GM21515 (cell line): Measurements from ENCODE around the gene RAD51B.
"Not testable (repeated sequence)": the region's sequence is repeated elsewhere in the genome, so short reads cannot be mapped to it uniquely, and the experiment has no call there.

Source experiments
- ATAC-seq: cut with Tn5 transposase; IDR thresholded peaks from one replicate; pipeline ENCODE4 v1.9.1; 2021; ENCODE audit not compliant: unreplicated experiment

The RAD51B gene

DNA sequence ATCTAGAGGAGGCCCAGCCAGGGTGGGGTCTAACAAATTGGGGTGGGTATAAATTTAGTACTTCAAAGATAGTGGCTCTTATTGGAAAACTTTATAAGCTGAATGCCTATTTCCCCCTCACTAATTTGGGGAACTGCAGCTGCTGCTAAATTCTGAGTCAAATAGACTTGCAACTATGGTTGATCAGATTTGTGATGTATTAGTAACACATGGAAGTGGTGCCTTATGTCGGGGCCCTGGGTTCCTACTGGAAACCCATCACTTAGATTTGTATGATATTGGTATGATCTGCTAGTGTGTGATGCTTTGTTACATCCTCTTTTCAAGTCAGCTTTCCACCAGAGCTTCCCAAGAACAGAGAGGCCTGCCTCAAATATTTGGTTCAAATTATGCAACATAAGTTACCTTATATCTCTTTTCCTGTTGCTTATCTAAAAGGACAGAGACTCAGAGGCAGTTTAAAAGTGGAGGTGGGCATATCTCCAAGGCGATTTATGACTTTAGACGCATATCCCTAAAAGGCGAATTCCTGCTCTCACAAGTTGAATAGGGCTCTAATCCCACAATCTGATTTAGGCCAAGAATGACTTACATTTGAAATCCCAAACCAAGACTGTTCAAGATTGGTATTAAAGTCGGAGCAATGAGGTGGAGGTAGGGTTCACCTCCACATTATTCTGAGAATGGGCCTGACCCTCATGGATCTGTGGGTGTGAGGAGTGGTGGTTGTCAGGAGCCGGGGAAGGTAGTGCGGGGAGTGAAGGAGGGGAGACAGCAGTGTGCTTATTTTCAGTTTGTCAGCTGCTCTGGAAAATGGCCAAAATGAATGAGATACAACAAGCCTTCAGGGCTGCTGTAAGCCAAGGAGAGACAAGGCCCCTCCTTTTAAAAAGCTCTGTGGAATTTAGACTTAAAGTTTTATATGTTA lies 425.8 kb downstream of the RAD51B start:
- no peak for ATAC-seq

DNA sequence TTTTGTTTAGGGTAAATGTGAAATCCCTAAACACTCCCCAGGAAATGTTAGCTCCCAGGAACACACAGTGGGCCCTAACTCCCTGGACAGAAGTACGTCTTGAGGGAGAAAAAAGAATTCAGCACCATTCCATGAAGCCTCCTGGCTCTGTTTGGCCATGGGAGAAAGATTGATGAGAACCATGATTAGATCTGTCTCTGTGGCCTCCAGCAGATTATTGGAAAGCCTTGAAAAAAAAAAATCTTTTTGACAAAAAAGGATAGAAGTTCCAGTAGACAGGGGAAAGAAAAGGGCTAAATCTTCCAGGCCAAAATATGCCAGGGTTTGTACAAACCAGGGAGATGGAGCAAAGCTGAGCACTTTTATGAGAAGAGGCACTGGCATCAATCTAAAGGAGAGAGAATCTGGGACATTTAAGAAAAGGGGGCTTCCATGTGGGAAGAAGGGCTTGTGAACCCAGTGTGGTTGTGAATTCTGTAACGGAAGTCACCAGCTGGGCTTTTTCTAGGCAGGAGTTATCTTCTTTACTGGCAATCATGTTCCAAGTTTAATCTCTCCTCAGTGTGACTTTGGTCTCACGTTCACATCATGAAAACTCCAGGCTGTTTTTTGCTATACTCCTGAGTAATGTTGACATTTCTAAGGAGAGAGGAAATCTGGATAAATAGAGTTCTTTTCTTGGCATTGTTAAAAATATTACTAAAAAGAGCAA lies 426.7 kb downstream of the RAD51B start:
- ATAC-seq = no peak

DNA sequence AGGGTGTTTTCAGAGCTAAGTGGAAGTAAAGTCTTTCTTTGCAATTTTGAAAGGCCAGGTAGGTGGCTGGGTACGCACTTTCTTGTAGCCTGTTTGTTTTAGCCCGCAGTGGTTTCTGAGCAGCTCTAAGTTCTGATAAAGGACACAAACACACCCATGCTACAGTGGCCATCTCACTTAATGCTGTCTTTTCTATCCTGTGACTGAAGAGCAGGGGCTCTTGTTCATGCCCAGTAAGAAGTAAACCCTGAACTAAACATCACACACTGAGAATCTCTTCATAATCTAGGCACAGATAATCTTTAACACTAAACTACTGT lies 427.2 kb downstream of the RAD51B start:
- no peak for ATAC-seq

DNA sequence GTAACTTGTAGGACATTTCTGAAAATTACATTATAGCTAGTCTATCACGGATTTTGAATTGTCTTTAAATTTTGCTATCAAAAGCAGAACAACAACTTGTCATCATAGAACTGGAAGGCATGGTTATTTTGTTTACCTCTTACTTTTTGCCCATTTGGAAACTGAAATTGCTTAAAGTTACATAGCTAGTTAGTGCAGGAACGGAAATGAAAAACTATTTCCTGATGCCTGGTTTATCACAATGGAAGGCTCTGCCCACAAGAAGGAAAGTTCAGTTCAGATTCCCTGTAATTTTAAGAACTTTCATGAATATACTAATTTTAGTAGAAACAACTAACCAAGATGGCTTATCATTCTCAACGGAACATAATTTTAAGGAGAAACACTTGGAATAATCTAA lies 427.7 kb downstream of the RAD51B start:
- ATAC-seq = no peak

DNA sequence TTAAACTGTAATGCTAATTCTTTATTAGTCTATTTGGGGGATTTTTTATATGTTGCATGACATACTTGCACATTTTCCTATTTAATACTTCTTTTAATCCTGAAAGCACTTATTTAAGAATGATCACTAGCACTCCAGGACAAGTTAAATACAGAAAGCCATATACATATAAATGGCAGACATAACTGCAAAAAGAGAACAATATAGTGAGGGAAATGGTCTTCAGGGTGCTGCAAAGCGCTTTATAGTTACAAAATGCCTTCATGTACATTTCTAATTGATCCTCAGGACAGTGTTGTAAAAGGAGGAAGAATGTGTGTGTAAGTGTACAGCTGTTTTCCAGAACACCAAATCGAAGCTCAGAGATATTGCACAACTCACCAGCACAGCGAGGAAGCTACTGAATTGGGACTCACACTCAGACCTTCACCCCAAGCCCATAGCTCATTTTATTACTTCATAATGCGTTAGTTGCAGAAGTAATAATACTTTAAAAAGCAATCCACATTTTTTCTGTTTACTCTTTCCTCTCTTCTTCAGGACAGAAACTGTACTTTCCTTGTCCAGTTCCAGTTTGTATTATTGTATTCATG lies 428.2 kb downstream of the RAD51B start:
- ATAC-seq = no peak

DNA sequence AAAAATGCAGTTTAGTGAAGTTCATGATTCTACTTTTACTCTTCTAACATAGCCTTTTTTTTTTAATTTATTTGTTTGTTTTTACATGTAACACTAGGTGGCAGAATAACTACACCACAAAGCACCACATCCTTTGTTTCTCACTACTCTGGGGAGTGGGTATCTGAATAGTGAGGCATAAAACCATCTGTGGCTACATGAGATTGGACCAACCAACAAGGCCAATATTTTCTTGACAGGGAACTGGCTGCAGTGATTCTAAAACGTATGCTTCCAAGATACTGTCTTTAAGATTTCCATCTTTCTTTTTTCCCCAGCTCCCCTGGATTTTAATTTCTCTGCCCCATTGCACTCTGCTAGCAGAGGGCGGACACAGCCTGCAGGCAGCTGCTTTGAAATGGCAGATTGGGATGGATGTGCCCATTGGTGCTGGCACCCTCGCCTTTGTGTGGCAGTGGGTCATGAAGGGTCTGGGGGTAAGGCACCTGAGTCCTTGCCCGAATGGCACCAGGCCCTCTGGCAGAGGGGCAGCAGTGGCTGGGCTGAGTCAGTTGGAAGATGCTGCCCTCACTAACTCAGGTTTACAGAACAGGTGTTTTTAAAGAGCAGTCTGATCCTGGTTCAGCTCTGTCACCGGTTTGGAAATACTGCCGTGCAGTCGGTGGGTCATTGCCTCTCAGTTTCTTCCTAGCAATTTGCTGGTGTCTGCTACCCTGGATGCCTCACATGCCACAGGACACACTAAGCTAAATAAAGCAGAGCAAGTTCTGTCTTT lies 429.1 kb downstream of the RAD51B start:
- ATAC-seq = no peak

DNA sequence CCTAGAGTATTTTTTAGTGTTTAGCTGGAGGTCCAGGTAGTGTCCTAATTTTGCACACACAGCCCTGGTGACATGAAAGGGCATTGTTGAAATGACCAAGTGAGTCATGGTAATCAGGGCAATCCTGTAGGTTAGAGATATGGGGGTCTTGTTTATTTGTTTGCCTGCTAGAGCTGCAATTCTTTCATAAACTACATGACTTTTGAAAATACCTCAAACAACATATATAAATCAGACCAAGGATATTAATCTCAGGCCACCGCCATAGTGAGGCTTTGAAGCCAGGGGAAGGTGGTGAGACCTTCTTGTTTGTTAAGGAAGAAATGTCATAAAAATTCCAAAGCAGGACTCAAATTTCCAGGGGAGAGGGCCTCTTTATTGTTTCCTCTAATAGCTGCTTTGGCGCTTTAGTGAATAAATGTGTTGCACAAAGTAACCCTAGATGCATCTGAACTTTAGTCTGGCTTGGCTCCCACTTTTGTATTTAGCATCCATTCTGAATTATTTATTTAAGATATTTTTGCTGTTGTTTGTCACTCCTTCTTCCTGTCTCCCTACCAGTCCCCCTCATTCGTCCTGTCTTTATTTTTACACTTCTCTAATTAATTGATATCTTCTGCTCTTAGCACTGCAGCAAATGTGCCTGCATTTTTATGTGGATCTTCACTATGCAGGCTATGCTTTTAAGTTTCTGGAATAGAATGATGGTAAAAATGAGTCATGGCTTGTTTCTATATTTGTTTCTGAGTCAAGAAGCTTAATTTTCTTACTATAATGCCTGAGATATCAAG lies 430.3 kb downstream of the RAD51B start:
- ATAC-seq = no peak

DNA sequence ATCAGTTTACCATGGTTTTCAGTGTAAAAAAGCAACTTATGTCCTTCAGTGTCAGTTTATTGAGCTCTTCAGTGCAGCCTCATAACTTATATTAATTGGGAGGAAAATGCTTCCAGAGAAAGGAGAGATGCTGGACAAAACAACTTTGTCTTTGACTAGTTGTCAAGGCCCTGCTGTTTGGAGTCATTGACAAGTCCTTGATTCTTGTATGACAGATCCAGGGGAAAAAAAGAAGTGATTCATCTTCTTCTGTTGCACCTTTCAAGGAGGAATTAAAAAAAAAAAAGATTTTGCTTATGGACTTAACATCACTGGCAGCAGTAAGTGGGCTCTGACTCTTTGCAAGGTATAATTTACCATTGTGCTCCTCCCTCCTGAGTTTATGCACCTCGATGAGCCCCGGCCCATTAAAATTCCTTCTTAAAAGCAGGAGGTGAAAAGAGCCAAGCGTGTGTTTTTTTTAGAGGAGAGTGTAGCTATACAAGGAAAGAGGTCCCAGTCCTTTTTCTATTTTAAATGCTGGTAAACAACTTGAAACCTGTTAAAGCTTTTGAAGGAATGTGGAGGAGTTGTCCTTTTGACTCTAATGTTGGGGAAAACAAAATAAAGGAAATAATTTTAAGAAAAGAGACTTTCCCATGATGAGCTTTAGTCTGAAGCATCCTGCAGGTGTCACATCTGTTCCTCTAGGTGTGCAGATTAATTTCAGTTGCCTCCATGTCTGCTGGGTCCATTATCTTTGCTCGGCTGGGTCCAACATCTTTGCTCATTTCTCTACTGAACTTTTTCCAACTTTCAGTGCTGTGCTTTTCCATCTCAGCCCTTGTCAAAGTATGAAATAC lies 431.6 kb downstream of the RAD51B start:
- ATAC-seq = no peak

DNA sequence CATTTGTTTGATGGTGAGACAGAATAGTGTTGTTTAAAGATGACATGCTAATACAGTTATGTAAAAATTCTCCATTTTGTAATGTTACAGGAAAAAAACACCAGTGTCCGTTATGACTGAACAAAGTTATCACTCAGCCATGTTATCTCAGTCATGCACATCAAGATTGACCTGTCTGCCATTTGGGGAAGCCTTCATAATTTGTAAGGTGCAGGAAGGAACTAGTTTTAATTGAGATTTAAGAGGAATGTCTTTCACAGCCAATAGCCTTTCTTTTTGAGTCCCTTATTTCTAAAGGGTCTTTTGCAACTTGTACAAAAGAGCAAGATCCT lies 432.2 kb downstream of the RAD51B start:
- ATAC-seq = no peak

DNA sequence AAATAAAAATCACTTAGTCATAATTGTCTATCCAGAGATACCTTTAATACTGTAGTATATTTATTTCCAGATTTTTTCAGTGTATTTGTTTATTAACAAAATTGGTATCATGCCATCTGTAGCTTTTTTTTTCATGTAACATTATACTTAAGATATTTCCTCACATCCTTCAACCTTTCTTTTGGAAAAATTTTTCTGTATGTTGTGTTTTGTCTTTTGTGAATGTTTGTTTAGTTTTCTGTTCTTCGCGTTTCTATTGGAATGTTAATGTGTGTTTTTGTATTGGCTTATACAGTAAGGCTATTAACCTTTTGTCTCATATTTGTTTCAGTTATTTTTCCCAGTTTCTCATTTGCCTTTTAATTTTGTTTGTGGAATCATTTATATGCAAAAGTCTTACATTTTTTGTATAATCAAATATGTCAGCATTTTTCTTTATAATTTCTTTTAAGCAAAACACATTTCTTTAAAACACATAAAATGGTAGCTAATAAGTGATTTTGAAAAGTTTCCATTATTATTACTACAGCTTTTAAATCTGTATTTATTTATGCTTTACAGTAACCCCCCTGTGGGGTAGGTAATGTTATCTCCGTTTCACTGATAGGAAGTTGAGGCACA lies 433.7 kb downstream of the RAD51B start:
- ATAC-seq = no peak

DNA sequence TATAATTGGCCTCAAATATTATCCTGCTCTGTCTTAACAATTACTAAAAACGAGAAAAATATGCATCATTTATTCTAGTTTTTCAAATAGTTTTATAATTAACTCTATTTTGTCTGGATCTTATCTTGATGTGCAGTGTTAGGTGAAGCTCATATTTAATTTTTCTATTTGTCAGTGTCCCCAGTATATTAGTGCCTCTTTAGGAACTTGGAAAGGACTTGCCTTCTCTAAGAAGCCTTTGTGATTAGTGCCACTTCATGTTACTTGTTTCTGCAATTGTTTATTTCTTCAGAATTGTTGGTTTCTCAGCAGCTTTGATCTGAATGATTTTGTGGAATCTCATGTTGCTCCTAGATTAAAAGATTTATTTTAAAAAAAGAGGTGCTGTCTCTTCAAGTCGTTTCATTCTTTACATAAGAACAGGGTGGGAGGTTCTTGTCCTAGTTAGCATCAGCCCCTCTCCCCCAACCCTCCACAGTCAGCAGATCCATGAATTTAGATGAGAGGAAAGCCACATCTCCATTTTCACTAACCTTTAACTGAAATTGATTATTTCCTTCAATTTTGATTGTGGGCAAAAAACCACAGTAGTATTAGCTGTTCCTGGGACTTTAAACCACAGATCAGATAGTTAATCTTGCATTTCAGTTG lies 434.4 kb downstream of the RAD51B start:
- ATAC-seq = no peak

DNA sequence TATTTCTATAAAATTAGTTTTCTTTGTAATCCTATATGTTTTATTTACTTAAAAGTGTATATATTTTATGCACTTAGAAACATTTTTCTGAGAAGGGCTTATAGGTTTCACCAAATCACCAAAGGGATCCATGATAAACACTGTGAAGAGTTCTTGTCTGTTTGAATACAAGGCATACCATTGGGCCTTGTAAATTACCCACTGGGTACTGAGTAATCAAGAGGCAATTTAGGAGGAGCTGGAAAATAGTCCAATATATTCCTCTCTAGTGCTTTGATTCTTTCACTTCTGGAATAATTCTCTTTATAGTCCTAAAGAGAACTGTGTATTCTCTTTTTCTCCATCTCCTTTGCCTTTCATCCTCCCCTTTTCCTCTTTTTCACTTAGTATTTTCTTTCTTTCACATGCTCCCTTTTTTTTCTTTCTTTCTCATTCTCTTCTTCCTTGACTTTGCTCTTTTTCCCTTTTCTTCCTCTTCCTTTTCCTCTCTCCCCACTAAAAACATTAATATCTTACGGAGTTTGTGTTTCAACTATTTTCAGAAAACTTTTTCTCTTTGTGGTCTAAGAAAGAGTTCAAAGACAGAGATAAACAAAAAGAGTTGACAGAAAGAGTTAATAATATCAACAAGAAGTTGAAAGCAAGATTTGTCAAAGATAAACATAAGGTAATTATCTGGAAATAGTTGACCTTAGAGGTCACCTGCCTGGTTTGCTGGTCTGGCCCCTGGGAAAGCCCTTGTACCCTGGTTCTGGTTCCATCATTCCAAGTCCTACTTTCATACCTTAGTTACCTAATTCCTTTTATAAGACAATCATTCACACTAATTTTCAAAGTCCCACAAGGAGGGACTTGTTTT lies 435.3 kb downstream of the RAD51B start:
- no peak for ATAC-seq

DNA sequence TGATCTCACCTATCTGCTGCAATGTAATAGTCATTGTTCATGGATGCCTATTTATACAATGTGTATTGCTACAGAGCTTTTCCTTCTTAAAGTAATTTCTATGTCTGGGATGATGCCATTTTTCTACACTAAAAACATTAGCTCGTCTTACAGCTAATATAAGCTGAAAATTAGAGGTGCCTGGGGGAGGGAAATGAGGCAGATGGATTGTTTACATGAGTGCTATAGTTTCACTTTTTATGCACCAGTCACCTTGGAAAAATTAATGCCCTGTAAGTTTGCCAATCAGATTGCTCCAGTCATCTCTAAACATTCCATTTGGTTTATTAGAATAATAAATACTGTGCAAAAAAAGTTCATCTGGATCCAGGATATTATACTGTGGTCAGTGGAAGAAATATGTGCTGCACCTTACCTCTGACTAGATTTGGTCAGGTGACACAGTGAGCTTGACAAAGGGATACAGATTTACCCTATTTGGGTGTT lies 436.2 kb downstream of the RAD51B start:
- no peak for ATAC-seq

DNA sequence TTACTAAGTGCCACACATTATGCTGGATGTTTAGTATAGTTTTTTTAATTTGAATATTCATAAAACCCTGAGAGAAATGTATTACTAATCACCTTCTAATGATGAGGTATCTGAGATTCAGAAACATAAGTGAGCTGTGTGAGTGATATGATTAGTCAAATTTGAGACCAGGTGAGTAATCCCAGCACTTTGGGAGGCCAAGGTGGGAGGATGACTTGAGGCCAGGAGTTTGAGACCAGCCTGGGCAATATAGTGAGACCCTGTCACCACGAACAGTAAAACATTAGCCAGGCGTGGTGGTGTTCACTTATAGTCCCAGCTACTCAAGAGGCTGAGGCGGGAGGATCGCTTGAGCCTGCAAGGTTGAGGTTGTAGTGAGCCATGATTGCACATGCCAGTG lies 438.4 kb downstream of the RAD51B start:
- no peak for ATAC-seq

DNA sequence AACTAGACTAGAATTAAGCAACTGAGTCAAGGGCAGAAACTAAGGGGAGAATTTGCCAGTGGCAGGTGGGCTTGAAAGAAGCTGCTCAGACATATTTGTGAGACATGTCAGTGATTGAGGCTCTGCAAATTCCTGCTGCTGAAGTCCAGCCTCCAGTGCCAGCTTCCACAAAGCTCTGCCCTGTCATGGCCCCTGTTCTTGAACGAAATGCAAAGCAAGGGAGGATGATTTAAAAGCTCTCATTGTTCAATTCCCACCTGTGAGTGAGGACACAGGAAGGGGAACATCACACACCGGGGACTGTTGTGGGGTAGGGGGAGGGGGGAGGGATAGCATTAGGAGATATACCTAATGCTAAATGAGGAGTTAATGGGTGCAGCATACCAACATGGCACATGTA lies 439.4 kb downstream of the RAD51B start:
- ATAC-seq = not testable (repeated sequence)

DNA sequence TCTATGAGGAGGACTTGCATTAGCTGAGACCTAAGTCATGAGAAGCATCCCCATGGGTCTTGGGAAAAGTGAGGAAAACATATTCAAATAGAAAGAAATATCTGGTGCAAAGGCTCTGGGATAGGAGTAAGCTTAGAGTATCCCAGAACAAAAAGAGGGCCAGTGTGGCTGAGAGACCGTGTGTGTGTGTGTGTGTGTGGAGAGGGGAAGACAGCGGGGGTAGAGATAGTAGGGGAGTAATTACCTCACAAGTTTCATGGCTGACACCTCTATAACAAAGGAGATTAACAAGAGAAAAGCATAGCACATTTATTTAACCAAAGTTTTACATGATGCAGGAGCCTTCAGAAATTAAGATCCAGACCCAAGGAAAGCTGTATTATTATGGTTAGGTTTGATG lies 440.5 kb downstream of the RAD51B start:
- no peak for ATAC-seq

DNA sequence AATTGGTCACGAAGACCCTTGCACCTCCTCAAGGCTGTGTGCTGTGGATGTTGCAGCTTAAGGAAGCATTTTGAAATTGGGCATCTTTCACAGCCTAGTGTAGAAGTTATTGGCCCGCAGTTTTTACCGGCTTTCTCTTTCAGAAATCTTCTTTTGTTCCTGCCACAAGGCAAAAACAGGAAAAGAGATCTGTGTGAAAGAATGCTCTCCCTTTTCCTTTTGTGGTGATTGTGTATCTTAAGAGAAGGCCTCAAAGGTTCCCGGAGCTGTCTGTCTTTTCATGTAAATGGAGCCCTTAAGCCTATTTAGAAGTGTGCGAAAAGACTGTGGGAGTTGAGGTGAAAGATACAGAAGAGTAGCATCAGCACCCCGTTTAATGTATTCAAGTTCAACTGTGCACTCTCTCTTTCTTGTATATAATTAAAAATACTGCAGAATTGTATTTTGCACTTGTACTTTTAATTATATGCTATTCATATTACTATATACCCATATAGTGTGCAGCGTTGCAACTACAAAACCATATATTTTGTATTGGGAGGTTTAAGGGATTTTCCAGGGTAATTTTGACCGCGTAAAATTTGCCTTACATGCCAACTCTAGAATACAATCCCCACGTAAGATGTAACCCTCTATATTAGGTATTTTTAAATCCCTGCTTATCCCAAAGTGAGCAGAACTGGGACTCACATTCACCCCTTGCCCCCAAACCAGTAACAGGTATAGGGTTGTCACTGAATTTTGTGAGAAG lies 441.7 kb downstream of the RAD51B start:
- ATAC-seq = no peak
